Measurements from ENCODE around the gene BCAS1.

DNA sequence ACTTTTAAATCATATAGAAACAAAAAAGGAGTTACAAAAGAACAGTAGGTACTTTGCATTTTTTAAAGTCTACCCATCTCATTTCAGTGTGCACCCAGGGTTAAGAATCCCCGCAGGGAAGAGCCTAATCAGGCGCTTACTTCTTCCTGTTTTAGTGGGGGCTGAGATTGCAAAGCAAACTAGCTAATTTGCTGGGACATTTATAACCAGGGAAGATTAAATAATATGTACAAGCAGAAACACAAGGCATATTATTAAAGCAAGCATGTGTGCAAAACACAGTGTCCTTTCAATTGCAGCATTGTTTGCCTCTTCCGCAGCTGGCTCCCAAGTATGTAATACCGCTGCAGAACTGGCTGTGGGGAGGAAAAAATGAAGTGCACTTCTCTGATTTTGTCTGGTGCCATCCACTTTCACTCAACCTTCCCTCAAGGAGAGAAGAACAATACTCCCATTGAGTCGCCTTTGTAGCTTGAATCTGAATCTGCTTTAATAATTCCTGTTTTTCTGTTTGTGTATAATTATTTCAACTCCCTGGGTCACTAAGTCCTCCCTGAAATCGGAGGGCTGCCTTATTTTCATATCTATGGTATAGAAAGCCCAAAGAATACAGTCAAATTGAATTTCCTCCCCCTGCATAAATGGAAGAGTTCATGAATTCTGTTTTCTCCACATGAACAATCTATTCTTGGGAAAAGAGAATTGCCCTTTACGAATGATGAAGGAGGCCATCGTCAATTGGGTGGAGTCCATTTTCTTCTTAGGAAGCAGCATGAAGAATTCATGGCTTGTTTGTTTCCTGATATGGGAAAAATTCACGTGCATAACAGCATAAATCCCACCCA is 23.3 kb upstream of the BCAS1 start:
- TF ChIP-seq, protein P1, sequence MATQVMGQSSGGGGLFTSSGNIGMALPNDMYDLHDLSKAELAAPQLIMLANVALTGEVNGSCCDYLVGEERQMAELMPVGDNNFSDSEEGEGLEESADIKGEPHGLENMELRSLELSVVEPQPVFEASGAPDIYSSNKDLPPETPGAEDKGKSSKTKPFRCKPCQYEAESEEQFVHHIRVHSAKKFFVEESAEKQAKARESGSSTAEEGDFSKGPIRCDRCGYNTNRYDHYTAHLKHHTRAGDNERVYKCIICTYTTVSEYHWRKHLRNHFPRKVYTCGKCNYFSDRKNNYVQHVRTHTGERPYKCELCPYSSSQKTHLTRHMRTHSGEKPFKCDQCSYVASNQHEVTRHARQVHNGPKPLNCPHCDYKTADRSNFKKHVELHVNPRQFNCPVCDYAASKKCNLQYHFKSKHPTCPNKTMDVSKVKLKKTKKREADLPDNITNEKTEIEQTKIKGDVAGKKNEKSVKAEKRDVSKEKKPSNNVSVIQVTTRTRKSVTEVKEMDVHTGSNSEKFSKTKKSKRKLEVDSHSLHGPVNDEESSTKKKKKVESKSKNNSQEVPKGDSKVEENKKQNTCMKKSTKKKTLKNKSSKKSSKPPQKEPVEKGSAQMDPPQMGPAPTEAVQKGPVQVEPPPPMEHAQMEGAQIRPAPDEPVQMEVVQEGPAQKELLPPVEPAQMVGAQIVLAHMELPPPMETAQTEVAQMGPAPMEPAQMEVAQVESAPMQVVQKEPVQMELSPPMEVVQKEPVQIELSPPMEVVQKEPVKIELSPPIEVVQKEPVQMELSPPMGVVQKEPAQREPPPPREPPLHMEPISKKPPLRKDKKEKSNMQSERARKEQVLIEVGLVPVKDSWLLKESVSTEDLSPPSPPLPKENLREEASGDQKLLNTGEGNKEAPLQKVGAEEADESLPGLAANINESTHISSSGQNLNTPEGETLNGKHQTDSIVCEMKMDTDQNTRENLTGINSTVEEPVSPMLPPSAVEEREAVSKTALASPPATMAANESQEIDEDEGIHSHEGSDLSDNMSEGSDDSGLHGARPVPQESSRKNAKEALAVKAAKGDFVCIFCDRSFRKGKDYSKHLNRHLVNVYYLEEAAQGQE (IDR thresholded peaks at IDR 0.05; ENCODE audit: insufficient read depth in 1 of 2, low read depth in 2 of 2, low read length in 1 of 2) = no peak
- TF ChIP-seq, protein P2, sequence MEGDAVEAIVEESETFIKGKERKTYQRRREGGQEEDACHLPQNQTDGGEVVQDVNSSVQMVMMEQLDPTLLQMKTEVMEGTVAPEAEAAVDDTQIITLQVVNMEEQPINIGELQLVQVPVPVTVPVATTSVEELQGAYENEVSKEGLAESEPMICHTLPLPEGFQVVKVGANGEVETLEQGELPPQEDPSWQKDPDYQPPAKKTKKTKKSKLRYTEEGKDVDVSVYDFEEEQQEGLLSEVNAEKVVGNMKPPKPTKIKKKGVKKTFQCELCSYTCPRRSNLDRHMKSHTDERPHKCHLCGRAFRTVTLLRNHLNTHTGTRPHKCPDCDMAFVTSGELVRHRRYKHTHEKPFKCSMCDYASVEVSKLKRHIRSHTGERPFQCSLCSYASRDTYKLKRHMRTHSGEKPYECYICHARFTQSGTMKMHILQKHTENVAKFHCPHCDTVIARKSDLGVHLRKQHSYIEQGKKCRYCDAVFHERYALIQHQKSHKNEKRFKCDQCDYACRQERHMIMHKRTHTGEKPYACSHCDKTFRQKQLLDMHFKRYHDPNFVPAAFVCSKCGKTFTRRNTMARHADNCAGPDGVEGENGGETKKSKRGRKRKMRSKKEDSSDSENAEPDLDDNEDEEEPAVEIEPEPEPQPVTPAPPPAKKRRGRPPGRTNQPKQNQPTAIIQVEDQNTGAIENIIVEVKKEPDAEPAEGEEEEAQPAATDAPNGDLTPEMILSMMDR (IDR thresholded peaks at IDR 0.05) = no peak
- TF ChIP-seq POLR2AphosphoS5 (IDR thresholded peaks at IDR 0.05; ENCODE audit: low read depth, low read length) (no peak), TCF7L2 (IDR thresholded peaks at IDR 0.05; ENCODE audit: low read depth, low read length) (0 out of 2 replicates have a peak, but pooled peaks have one; percentile 11)

Measured in Panc1 (cell line).